ENCODE measurements around the gene SLC25A46. TPM values are rescaled to one million over a fixed set of nuclear protein-coding genes. Genes with fewer than 3 reads are reported as not detected.
A peak's percentile ranks its signal among the peaks of the same experiment; 100 is the strongest.

Gene SLC25A46
- total RNA-seq, 4 donors from 2014 or later: 62.6 to 84.5 (median 72.0) TPM

DNA sequence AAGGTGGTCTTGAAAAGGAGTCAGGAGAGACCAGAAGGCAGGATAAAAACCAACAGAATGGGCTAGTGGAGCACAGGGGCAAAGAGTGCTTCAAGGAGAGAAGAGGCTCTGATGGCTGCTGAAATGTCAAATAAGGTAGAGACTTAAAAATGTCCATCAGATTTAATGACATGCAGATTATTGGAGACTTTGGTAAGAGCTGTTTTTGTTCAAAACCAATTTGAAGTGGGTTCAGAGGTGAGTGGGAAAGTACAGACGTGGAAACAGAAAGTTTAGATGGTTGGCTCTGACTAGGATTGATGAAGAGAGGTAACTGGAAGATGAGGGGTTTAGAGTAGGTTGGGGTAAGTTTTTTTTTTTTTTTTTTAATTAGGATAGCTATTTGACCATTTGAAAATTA, 14.1 kb downstream of the SLC25A46 start:
- no peak for TF ChIP-seq POLR2AphosphoS5 (IDR thresholded peaks at IDR 0.05)
- no peak for TF ChIP-seq POLR2A (IDR thresholded peaks at IDR 0.05)
- TF ChIP-seq, protein P1, sequence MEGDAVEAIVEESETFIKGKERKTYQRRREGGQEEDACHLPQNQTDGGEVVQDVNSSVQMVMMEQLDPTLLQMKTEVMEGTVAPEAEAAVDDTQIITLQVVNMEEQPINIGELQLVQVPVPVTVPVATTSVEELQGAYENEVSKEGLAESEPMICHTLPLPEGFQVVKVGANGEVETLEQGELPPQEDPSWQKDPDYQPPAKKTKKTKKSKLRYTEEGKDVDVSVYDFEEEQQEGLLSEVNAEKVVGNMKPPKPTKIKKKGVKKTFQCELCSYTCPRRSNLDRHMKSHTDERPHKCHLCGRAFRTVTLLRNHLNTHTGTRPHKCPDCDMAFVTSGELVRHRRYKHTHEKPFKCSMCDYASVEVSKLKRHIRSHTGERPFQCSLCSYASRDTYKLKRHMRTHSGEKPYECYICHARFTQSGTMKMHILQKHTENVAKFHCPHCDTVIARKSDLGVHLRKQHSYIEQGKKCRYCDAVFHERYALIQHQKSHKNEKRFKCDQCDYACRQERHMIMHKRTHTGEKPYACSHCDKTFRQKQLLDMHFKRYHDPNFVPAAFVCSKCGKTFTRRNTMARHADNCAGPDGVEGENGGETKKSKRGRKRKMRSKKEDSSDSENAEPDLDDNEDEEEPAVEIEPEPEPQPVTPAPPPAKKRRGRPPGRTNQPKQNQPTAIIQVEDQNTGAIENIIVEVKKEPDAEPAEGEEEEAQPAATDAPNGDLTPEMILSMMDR (IDR thresholded peaks at IDR 0.05): no peak
- no peak for TF ChIP-seq EP300 (IDR thresholded peaks at IDR 0.05; ENCODE audit: low read depth)
- Histone ChIP-seq H3K4me1 (no peaks in the 10 kb centered on the region), H3K36me3 (peaks cover 0 to 50% (median 4%) of the 10 kb centered on the region in 4 donors), H3K27me3 (no peaks in the 10 kb centered on the region), H3K27ac (peak overlapping the region in 2 of 4 donors; percentile 20 to 21), H3K9me3 (no peaks in the 10 kb centered on the region), H3K4me3 (no peak overlapping the region)
- 63 to 69% methylated on average over 1 of the region's 1 CpG for WGBS, 2 donors (ENCODE audit: low coverage in 1 of 2)
- no peak for DNase-seq
- intact Hi-C loops (cut with DNase I; ENCODE audit: low total_unique reads) (no loop called here), in situ Hi-C loops (cut with MboI; ENCODE audit: low pct_ligation_motif_present in 1 of 4, low pct_unique_long_range_greater_than_20kb in 1 of 4, low sequenced_read_pairs in 3 of 4) (loop anchor here in 3 of 4 donors (25.0 kb wide), 1 partner anchor 309 kb away; the partner anchor contains the start of gene TSLP (in 3 of the 3))

- Histone ChIP-seq H3K4me1 (no peaks in the 10 kb centered on the region), H3K27ac (no peak overlapping the region), H3K9me3 (no peaks in the 10 kb centered on the region), H3K27me3 (no peaks in the 10 kb centered on the region), H3K36me3 (peaks cover 0 to 50% (median 4%) of the 10 kb centered on the region in 4 donors), H3K4me3 (no peak overlapping the region)
- in situ Hi-C loops (cut with MboI; ENCODE audit: low pct_ligation_motif_present in 1 of 4, low pct_unique_long_range_greater_than_20kb in 1 of 4, low sequenced_read_pairs in 3 of 4): loop anchor here in 3 of 4 donors (25.0 kb wide), 1 partner anchor 309 kb away; the partner anchor contains the start of gene TSLP (in 3 of the 3)
- TF ChIP-seq, protein P1 (IDR thresholded peaks at IDR 0.05): no peak
- TF ChIP-seq POLR2AphosphoS5 (IDR thresholded peaks at IDR 0.05): no peak
- TF ChIP-seq EP300 (IDR thresholded peaks at IDR 0.05; ENCODE audit: low read depth): no peak
- TF ChIP-seq POLR2A (IDR thresholded peaks at IDR 0.05): no peak
- DNase-seq: no peak
- WGBS, 2 donors (ENCODE audit: low coverage in 1 of 2): 82 to 89% methylated on average over 2 of the region's 2 CpGs
- intact Hi-C loops (cut with DNase I; ENCODE audit: low total_unique reads): no loop called here
Measured at GRCh38 chr5:110753600-110753999, 14.8 kb downstream of the SLC25A46 start.

DNA sequence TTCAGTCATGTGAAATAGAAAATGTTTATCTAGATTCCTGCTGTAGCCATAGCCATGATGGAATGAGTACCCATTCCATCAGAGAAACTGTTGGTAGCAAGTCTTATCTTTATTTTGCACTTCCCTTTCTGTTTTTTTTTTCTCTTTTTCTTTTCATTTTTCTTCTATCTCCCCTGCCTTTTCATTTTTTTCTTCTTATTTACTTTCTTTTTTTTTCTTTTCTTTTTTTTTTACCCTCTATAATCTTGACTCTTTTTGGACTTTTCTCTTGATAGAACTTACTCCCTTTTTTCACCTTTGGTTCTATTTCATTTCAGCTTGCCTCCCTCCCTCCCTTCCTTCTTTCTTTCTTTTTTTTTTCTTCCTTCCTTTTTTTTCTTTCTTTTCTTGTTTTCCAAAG, 15.4 kb downstream of the SLC25A46 start:
- Histone ChIP-seq H3K27me3 (no peaks in the 10 kb centered on the region), H3K36me3 (peaks cover 0 to 50% (median 4%) of the 10 kb centered on the region in 4 donors), H3K4me3 (no peak overlapping the region), H3K9me3 (no peaks in the 10 kb centered on the region), H3K27ac (no peak overlapping the region), H3K4me1 (no peaks in the 10 kb centered on the region)
- TF ChIP-seq POLR2AphosphoS5 (IDR thresholded peaks at IDR 0.05) (no peak), POLR2A (IDR thresholded peaks at IDR 0.05) (no peak), EP300 (IDR thresholded peaks at IDR 0.05; ENCODE audit: low read depth) (no peak)
- TF ChIP-seq, protein P1 (IDR thresholded peaks at IDR 0.05): no peak
- DNase-seq: no peak
- in situ Hi-C loops (cut with MboI; ENCODE audit: low pct_ligation_motif_present in 1 of 4, low pct_unique_long_range_greater_than_20kb in 1 of 4, low sequenced_read_pairs in 3 of 4): loop anchor here in 3 of 4 donors (25.0 kb wide), 1 partner anchor 308 kb away; the partner anchor contains the start of gene TSLP (in 3 of the 3)
- intact Hi-C loops (cut with DNase I; ENCODE audit: low total_unique reads): no loop called here

DNA sequence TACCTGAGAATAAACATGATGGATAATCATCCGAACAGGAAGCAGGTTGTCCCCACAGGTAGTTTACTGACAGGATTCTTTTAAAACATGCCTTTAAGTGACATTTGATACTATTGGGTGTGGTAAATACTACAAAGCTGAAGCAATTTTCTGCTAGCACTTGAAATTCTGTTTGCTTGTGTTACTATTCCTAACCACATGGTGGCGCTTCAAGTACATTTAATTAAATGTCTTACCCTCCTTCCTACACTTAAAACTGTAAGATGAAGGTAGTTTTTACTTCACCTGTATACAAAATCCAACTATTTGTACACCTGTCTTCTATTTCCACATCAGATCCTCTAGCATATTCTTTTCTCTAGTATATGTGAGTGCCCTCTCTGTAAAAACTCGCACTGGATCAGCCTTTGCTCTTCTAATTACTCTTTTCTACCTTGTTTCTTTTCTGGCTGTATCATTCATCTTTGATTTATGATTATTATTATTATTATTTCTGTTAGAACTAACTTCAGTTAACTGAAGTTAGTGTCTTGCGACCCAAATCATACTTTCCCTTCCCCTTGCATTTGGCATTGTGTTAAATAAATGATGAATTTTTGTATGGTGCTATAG, 18.4 kb downstream of the SLC25A46 start:
- H3K27ac ChIP-seq: no peak overlapping the region
- 54% methylated on average over 4 of the region's 4 CpGs for WGBS, 2 donors (ENCODE audit: low coverage in 1 of 2)
- DNase-seq: no peak
- peaks cover 0 to 63% (median 10%) of the 10 kb centered on the region in 4 donors for H3K36me3 ChIP-seq
- no peaks in the 10 kb centered on the region for H3K4me1 ChIP-seq
- TF ChIP-seq, protein P1 (IDR thresholded peaks at IDR 0.05): peak; percentile 53 to 75 (median 65)
- no peak for TF ChIP-seq EP300 (IDR thresholded peaks at IDR 0.05; ENCODE audit: low read depth)
- H3K27me3 ChIP-seq: no peaks in the 10 kb centered on the region
- in situ Hi-C loops (cut with MboI; ENCODE audit: low pct_ligation_motif_present in 1 of 4, low pct_unique_long_range_greater_than_20kb in 1 of 4, low sequenced_read_pairs in 3 of 4) (loop anchor here in 3 of 4 donors (25.0 kb wide), 1 partner anchor 305 kb away; the partner anchor contains the start of gene TSLP (in 3 of the 3)), intact Hi-C loops (cut with DNase I; ENCODE audit: low total_unique reads) (no loop called here)
- H3K9me3 ChIP-seq: no peaks in the 10 kb centered on the region
- H3K4me3 ChIP-seq: no peak overlapping the region
